ENCODE measurements around the gene PLXDC2. TPM values are rescaled to one million over a fixed set of nuclear protein-coding genes. Genes with fewer than 3 reads are reported as not detected.

The PLXDC2 gene
- total and polyA plus RNA-seq, 10 of the 15 experiments (the other 5 are each of a cell fraction or from before 2014, with no cell fraction given) = 0.05 to 1.8 (median 0.14) TPM; not detected in 2

- FAIRE-seq (no peak), ATAC-seq (no peak), DNase-seq (ENCODE audit: low read depth, low spot score) (no peak)
- Histone ChIP-seq H3K4me1 (ENCODE audit: control insufficient read depth, insufficient read depth, low read length) (no peaks in the 10 kb centered on the region), H3K4me3 (no peak overlapping the region), H3K9ac (ENCODE audit: control insufficient read depth, insufficient read depth, low read length) (no peak overlapping the region), H3K27me3 (replicated peaks in 1 of 2; ENCODE audit: control insufficient read depth in 2 of 2, insufficient read depth in 2 of 2, low read length in 1 of 2) (no peaks in the 10 kb centered on the region), H3K79me2 (ENCODE audit: control insufficient read depth, insufficient read depth, low read length) (no peaks in the 10 kb centered on the region), H3K27ac (ENCODE audit: control insufficient read depth, insufficient read depth) (no peak overlapping the region), H2AFZ (ENCODE audit: control insufficient read depth, low read depth, low read length) (no peak overlapping the region), H3K36me3 (ENCODE audit: control insufficient read depth in 2 of 2, insufficient read depth in 2 of 2, low read length in 1 of 2) (no peaks in the 10 kb centered on the region), H3K9me3 (replicated peaks; ENCODE audit: control insufficient read depth, insufficient read depth, low read length) (no peaks in the 10 kb centered on the region), H4K20me1 (ENCODE audit: control insufficient read depth, insufficient read depth) (no peaks in the 10 kb centered on the region), H3K4me2 (ENCODE audit: control insufficient read depth, insufficient read depth) (no peak overlapping the region)
- intact Hi-C loops (cut with micrococcal nuclease; ENCODE audit: unreplicated experiment) = no loop called here
- in situ Hi-C loops (cut with MboI) = no loop called here
- ChIA-PET CTCF (interaction anchor here (0.6 kb wide), 1 partner anchor 1714 kb away, joined by 4 read pairs; no protein-coding TSS in a partner anchor), POLR2A (no interaction called here), SMC1A (ENCODE audit: uncharacterized antibody, unreplicated experiment) (no interaction called here), RAD21 (ENCODE audit: unreplicated experiment) (no interaction called here)
- WGBS (ENCODE audit: insufficient coverage, insufficient replicate concordance, low lambda C conversion rate, missing lambda C conversion rate) = 48% methylated on average over 2 of the region's 2 CpGs
- TF ChIP-seq, protein P1, sequence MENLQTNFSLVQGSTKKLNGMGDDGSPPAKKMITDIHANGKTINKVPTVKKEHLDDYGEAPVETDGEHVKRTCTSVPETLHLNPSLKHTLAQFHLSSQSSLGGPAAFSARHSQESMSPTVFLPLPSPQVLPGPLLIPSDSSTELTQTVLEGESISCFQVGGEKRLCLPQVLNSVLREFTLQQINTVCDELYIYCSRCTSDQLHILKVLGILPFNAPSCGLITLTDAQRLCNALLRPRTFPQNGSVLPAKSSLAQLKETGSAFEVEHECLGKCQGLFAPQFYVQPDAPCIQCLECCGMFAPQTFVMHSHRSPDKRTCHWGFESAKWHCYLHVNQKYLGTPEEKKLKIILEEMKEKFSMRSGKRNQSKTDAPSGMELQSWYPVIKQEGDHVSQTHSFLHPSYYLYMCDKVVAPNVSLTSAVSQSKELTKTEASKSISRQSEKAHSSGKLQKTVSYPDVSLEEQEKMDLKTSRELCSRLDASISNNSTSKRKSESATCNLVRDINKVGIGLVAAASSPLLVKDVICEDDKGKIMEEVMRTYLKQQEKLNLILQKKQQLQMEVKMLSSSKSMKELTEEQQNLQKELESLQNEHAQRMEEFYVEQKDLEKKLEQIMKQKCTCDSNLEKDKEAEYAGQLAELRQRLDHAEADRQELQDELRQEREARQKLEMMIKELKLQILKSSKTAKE (IDR thresholded peaks at IDR 0.05; ENCODE audit: low read depth, poor library complexity, severe bottlenecking) = no peak
- TF ChIP-seq RUNX3 (IDR thresholded peaks at IDR 0.05; ENCODE audit: low read length) (no peak), IKZF2 (IDR thresholded peaks at IDR 0.05) (no peak)
- no TSS peak for BruUV-seq (replicated peaks)
Observed at GRCh38 chr10:20303453-20304152, 487.4 kb downstream of the PLXDC2 start.

- in situ Hi-C loops (cut with MboI) (no loop called here), intact Hi-C loops (cut with micrococcal nuclease; ENCODE audit: unreplicated experiment) (no loop called here)
- H3K4me1 ChIP-seq (ENCODE audit: control insufficient read depth, insufficient read depth, low read length) = no peaks in the 10 kb centered on the region
- DNase-seq (ENCODE audit: low read depth, low spot score) (no peak), FAIRE-seq (no peak), ATAC-seq (no peak)
- POLR2A ChIA-PET = no interaction called here
- H3K36me3 ChIP-seq (ENCODE audit: control insufficient read depth in 2 of 2, insufficient read depth in 2 of 2, low read length in 1 of 2) = no peaks in the 10 kb centered on the region
- CTCF ChIA-PET = no interaction called here
- H3K27ac ChIP-seq (ENCODE audit: control insufficient read depth, insufficient read depth) = no peak overlapping the region
- H3K9ac ChIP-seq (ENCODE audit: control insufficient read depth, insufficient read depth, low read length) = no peak overlapping the region
- no peaks in the 10 kb centered on the region for H4K20me1 ChIP-seq (ENCODE audit: control insufficient read depth, insufficient read depth)
- no peak overlapping the region for H2AFZ ChIP-seq (ENCODE audit: control insufficient read depth, low read depth, low read length)
- H3K9me3 ChIP-seq (replicated peaks; ENCODE audit: control insufficient read depth, insufficient read depth, low read length) = no peaks in the 10 kb centered on the region
- RAD21 ChIA-PET (ENCODE audit: unreplicated experiment) = no interaction called here
- no peak overlapping the region for H3K4me2 ChIP-seq (ENCODE audit: control insufficient read depth, insufficient read depth)
- 0% methylated on average over 3 of the region's 3 CpGs for WGBS (ENCODE audit: insufficient coverage, insufficient replicate concordance, low lambda C conversion rate, missing lambda C conversion rate)
- no peak for TF ChIP-seq GATAD2B (conservative IDR thresholded peaks at IDR 0.05; ENCODE audit: low read depth)
- H3K4me3 ChIP-seq = no peak overlapping the region
- no peaks in the 10 kb centered on the region for H3K27me3 ChIP-seq (replicated peaks in 1 of 2; ENCODE audit: control insufficient read depth in 2 of 2, insufficient read depth in 2 of 2, low read length in 1 of 2)
- SMC1A ChIA-PET (ENCODE audit: uncharacterized antibody, unreplicated experiment) = no interaction called here
- H3K79me2 ChIP-seq (ENCODE audit: control insufficient read depth, insufficient read depth, low read length) = no peaks in the 10 kb centered on the region
- BruUV-seq (replicated peaks) = no TSS peak
Observed at GRCh38 chr10:20313665-20314064, 497.4 kb downstream of the PLXDC2 start.
